GM19023 (cell line): ENCODE measurements around the gene BDKRB2.

ENCODE experiments used
- ATAC-seq: cut with Tn5 transposase; IDR thresholded peaks from one replicate; pipeline ENCODE4 v1.9.1; 2021; ENCODE audit warnings: mild to moderate bottlenecking, moderate library complexity; ENCODE audit not compliant: unreplicated experiment

BDKRB2 gene

DNA sequence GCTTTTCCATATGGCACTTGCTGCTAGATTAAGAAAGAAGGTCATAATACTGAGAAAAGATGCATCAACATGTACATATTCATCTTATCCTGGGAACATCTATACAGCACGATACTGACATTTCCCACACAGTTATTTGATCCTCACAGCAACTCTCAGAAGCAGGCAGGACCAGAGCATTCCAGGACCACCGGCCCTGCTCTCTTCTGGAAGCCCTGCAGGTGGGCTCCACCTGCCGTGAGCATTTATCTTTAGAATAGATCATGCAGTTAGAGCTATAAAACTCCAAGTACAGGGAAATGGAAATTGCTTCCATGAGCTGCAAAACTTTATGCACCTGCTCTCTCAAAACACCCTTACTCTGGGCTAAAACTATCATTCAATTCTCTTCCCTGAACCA is 45.8 kb downstream of the BDKRB2 start:
- ATAC-seq = no peak

DNA sequence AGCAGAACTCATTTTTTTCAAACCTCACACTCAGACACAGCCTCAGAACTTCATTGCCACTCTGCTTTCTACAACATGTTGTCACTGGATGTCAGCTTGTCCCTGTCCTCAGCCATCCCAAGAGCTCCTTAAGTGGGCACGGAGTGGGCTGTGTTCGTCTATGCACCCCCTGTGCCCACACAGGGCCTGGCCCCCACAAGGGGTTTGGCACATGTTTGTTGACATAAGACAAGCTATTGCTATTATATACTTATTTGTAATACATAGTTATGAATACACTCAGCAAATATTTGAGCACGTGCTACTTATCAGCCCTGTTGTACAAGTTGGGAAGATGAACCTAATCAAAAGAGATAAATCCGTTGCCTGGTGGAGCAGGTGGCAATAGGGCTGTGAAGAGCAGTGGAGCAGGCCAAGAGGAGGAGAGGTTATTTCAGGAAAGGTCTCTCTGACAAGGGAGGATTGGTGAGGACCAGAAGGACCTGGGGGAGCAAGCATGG is 47.1 kb downstream of the BDKRB2 start:
- no peak for ATAC-seq

DNA sequence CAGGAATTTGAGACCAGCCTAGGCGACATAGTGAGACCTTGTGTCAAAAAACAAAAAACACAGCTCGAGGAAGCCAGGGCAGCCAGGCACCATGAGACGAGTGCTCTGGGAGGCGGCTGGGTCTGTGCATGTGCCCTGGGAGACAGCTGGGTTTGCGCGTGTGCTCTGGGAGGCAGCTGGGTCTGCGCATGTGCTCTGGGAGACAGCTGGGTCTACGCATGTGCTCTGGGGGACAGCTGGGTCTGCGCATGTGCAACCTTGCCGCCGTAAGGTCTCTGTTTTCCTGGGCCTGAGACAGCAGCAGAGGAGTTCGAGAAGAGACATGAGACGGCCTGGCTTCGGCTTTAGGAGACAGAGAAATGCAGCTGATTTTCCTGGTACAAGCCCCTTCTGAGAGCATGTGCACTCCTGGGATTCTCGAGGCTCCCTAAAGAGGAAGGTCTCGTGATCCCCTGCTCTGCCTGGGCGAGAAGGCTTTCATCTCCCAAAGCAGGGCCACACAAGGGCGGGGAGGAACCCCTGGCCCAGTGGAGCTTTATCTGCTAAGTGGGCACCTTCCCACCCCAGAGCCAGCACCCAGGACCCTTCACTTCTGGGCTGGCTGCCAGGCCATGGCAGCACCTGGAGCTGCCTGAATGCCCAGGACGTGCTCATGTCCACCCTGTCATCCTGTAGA is 47.8 kb downstream of the BDKRB2 start:
- no peak for ATAC-seq

DNA sequence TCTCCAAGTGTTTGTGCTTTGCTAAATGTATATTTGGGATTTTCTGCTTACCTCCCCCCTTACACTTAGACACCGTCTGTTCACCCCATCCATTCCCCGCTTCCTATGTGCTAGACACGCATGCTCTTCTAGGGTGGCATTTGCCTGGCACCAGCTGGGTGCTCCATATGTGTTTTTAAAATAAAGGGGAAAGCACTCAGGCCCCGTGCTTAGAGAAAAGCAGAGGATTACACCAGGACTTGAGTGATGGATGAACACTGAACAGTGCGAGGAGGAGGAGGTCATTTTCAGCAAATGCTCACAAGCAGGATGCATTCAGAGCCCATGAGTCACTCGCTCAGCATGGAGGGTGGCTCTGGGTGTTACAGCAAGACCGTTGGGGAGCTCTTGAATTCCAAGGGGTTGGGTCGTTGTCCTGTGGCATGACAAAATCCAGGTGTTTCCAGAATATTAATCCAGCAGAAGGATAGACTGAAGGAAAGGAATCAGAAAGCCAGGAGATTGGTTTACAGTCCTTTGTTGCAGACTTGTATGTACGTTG is 48.4 kb downstream of the BDKRB2 start:
- no peak for ATAC-seq

DNA sequence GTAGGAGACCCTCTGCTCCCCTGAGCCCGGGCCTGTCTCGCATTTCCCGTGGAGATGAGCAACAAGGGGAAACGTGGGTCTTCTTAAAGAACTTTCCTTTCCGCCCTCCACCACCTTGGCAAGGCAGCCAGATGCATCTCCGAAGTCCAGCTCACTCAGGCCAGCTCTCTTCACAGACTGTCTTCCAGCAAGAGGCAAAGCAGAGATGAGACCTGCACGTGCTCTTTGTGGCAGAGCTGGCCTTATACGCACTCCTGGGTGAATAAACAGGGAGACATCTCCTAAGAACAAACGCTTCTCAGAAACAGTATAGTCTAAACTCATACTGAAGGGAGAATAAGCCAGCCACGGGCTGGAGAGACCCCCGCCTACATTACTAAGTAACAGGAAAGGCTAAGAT is 50.0 kb downstream of the BDKRB2 start:
- no peak for ATAC-seq

DNA sequence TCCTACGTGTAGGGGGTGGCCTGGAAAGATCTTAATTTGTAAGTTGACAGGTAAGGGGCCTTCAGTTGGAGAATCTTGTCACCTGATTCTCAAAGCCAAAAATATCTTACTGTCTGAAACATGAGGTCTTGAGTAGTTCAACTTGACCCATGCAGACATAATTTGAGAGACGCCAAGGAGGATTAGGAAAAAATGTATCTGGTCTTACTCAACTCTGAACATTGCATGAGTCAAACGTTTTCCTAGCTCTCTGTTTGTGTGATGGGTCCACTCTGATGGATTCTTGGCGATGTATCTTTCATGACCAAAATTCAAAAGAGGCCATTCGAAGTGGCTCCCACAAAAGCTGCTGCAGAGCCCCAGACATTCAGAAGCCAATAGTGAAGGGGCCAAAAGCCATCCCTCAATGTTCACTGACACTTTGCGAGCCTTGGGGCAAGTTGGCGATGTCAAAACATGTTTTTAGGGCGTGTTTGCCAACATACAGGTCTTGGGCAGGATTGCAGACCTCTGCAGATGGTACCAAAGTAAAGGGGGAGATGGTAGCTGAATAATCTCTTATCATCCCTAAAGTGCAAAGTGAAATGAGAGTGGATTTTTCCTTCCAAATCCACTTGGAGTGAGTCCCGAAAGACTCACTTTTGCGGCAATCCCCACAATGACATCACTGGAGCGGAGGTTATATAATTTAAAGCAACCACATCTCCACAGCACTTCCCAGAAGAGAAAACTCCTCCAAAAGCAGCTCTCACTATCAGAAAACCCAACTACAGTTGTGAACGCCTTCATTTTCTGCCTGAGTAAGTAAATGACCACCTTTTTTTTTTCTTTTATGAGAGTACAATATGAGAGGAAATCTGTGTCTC is 51.1 kb downstream of the BDKRB2 start, which contains the start of gene BDKRB1:
Gene BDKRB1 (plus strand): TSS at position 710 of the 866 bp plus-strand sequence. CDS start 7,473 bp downstream, outside the sequence.
- no peak for ATAC-seq

DNA sequence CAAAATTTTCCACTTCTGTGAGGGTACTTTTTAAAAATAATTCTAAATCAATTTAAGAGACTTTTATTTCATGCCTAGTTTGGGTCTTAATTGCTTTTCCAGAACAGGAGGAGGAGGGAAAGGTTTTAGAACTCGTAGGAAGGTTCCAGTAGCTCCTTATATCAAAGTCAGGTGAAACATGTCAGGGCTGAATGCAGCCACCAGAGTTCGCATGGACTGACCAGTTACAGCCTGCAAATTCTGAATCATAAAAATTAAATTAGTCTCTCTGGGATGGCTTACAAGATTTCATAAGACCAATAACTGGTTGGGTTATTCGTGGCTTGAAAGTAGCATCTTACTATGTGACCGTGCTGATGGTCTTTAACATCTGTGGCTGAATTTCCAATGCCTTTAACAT is 51.8 kb downstream of the BDKRB2 start:
- no peak for ATAC-seq

DNA sequence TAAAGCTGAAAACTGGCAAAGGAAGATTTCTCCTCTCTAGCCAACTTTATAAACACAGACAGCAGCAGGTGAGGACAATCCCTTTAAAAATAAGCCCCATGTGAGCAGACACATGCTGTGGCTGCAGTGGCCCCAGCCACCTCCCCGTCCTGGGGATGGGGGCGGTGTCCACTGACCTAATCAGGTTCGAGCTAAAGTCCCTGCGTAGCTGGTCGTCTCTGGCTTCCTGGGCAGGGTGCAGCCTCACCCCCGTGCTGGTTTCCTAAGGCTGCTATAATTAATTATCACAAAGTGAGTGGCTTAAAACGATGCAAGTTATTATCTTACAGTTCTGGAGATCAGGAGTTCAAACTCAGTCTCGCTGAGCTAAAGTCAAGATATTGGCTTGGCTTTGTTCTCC is 52.4 kb downstream of the BDKRB2 start:
- no peak for ATAC-seq

DNA sequence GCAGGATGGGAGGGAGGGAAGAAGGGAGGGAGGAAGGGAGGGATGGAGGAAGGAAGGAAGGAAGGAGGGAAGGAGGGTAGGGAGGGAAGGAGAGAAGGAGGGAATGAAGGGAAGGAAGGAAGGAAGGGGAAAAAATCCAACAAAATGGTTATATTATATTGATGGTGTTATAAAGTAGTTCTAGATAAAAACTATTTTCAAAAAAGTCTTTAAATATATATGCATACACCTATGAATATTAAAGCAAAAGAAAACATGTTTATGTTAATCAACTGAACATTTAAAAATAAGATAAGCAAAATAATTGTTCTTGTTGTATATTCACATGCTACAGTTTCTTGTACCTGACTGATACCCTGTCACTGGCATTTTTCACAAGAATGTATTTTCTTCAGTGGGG is 53.3 kb downstream of the BDKRB2 start:
- ATAC-seq = no peak

DNA sequence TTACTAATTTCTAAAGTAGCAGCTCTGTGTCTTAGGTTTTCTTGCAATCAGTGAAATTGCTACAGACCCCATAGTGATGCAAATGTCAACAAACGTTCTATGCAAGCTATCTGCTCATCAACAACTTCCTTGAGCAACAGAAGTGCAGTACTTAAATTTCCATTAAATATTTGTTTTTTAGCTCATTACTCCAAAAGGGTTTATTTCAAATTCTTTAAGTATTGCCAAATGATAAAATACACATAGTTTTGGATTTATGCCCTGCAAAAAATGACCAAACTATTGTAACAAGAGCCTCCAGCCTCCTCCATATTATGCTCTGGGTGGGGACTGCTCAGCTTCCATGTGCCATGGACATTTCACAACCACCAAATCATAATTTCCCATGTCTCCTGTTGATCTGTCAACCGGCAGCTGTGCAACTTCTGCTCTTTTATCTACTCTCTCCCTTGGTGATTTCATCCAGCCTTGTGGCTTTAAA is 55.7 kb downstream of the BDKRB2 start:
- ATAC-seq = no peak

DNA sequence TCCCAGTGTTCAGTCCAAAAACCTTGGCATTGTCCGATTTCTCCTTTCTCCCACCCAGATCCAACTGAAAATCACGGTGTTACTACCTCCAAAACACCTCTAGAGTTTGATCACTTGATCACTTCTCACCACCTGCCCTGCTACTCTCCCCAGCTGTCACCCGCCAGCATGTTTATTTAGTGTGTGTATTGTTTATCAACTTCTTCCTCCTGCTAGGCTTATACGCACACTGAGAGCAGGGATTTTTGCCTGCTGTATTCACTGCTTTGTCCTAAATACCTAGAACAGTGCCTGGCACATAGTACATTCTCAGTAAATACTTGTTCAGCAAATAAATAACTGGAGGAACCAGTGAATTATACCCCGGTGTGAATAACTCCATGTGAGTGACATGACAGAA is 56.4 kb downstream of the BDKRB2 start:
- ATAC-seq = no peak

DNA sequence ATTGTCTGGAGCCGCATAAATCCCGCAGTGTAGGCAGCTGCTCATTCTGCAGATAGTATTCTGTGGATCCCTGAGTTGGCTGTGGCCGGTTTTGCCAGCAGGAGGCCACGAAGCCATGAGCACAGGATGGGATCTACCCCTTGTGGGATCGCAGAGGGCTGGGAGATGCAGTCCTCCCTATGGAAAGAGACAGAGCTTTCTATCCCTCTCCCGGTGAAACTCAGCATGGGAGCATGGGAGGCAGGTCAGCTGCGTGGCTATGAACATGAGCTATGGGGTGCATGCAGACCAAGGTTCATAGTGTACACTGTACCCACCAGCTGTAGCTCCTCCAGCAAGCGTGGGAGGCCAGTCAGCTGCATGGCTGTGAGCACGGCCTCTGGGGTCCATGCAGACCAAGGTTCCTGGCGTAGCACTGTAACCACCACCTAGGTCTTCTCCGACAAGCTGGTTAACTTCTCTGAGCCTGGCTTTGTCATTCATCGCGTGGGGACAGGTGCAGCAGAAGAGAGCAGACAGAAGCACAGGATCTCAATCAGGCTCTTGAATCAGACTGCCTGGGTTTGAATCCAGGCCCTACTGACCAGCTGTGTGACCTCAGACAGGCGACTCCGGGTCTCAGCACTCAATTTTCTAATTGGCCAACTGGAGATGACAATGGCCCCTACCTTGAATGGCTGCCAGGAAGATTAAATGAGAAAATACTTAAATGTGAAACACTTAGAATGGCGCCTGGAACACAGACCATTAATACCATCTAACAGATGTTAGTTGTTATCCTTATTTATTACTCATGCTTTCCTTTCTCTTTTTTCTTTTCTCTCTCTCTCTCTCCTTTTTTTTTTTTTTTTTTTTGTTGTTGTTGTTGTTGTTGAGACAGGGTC is 57.4 kb downstream of the BDKRB2 start:
- ATAC-seq = no peak

DNA sequence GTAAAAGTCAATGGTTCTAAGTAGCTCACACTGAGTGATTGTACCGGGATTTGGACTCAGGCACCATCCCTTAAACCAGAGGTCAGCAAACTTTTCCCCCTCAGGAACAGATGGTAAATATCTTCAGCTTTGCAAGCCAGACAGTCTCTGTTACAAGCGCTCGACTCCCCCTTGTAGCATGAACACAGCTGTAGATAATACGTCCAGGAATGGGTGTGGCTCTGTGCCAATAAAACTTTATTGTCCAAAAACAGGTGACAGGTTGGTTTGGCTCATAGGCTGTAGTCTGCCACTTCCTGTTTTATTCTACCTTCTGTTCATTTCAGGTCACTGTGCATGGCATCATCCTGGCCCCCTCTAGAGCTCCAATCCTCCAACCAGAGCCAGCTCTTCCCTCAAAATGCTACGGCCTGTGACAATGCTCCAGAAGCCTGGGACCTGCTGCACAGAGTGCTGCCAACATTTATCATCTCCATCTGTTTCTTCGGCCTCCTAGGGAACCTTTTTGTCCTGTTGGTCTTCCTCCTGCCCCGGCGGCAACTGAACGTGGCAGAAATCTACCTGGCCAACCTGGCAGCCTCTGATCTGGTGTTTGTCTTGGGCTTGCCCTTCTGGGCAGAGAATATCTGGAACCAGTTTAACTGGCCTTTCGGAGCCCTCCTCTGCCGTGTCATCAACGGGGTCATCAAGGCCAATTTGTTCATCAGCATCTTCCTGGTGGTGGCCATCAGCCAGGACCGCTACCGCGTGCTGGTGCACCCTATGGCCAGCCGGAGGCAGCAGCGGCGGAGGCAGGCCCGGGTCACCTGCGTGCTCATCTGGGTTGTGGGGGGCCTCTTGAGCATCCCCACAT is 58.9 kb downstream of the BDKRB2 start:
- ATAC-seq = no peak

DNA sequence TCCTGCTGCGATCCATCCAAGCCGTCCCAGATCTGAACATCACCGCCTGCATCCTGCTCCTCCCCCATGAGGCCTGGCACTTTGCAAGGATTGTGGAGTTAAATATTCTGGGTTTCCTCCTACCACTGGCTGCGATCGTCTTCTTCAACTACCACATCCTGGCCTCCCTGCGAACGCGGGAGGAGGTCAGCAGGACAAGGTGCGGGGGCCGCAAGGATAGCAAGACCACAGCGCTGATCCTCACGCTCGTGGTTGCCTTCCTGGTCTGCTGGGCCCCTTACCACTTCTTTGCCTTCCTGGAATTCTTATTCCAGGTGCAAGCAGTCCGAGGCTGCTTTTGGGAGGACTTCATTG is 59.5 kb downstream of the BDKRB2 start:
- no peak for ATAC-seq

DNA sequence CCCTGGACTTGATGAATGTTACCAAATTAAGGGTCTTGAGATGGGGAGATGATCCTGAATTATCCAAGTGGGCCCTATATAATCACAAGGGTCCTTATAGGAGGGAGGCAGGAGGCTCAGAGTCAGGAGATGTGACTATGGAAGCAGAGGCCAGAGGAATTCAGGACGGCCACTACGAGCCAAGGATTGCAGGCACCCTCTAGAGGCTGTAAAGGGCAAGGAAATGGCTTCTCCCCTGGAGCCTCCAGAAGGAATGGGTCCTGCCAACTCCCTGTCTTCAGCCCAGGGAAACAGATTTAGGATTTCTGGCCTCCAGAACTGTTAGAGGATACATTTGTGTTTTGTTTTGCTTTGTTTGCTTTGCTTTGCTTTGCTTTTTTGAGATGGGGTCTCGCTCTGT is 60.2 kb downstream of the BDKRB2 start:
- ATAC-seq = no peak

DNA sequence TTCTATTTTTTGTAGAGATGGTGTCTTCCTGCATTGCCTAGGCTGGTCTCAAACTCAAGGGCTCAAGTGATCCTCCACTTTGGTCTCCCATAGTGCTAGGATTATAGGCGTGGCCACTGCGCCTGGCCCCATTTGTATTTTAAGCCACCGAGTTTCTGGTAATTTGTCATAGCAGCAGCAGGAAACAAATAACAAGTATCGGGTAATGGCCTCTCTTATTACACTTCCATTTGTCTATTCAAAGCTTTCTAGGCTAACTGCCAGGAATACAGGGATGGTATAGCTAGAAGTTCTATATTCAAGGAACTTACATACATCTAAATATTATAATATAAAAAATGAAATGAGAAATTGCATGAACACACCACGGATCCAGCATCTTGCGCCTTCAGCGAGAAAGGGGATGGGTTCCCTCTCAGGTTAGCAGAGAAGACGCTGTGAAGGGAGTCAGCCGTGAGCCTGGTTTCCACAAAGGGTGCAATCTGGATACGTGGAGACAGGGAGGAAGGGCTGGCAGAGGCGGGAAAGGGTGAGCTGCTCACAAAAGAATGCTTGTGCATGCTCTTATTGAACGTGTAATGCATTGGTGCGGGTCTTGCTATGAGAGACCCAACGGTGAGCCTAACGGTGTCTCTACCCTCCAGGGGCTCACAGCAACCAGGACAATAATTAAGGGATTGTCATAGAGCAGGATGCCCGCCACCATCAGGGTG is 60.9 kb downstream of the BDKRB2 start:
- ATAC-seq = no peak

DNA sequence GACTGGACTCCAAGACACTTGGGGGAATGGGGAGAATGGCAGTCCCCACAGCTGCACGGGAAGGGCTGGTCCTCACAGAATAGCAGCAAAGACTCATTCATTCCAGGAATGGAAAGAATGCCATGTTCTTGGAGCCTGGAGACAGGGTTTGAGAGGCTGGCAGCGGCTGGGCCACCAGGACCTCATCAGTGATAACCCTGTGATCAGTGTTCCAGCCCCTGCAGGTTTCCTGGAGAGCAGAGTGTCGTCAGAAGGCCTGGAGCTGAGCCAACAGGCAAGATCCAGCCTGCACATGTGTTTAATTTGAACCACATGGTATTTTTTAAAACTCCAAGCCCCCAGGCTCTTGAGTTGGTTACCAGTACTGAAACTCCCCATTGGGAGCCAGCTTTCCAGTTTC is 62.7 kb downstream of the BDKRB2 start:
- no peak for ATAC-seq

DNA sequence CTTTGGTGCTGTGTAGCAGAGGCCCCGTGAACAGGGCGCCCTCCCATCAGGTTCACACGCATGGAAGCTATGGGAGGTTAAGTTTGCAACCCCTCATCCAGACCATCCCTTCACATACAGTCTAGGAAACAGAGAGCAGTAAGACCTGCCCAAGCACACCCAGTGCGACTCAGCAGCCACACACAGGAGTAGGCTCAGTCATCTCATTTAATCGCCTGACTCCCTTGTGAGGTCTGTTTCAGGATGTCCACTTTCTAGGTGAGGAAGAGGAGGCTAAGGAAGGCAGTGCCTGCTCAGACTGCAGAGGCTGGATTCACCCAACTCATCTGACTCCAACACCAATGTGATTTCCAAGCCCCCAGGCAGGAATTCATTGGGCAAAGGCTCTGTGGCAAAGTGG is 63.3 kb downstream of the BDKRB2 start:
- ATAC-seq = no peak
